SK-N-MC (cell line): Measurements from ENCODE around the gene FBXO41.

Experiments used
- DNase-seq: peaks from one replicate; pipeline ENCODE4 v3.0.0-alpha.2; 2011; ENCODE audit warnings: low read depth, low spot score
- H3K27ac ChIP-seq: fragments of 200-600 bp; sonication (generic); 2 replicates; pipeline ENCODE4 v1.5.1; 2016; ENCODE audit warnings: mixed run types
- H3K36me3 ChIP-seq: fragments of 200-600 bp; sonication (generic); 2 replicates; pipeline ENCODE4 v1.6.1; 2017; ENCODE audit warnings: antibody characterized with exemption, low read length, mixed read lengths; ENCODE audit not compliant: insufficient read depth
- H3K4me3 ChIP-seq: fragments of 200-600 bp; sonication (generic); 2 replicates; pipeline ENCODE4 v1.5.1; 2016
- H3K9ac ChIP-seq: fragments of 200-600 bp; sonication (generic); 2 replicates; pipeline ENCODE4 v1.8.0; 2017; ENCODE audit warnings: mixed run types, mixed read lengths; ENCODE audit not compliant: insufficient read length
- H3K9me3 ChIP-seq: fragments of 200-600 bp; sonication (generic); 2 replicates; pipeline ENCODE4 v1.6.1; 2017; ENCODE audit warnings: low read depth, mild to moderate bottlenecking, antibody characterized with exemption, low read length, moderate library complexity, mixed read lengths
- EZH2 ChIP-seq: fragments of 200-600 bp; sonication (generic); IDR thresholded peaks from one replicate; pipeline ENCODE4 v1.6.1; 2017; ENCODE audit warnings: antibody characterized with exemption
- FOXP2 ChIP-seq: optimal IDR thresholded peaks from 2 replicates; pipeline ENCODE3; 2011; ENCODE audit warnings: mild to moderate bottlenecking, moderate library complexity; ENCODE audit not compliant: insufficient read depth; ENCODE audit errors: extremely low read length, control extremely low read depth
- POLR2AphosphoS5 ChIP-seq: IDR thresholded peaks from 2 replicates; pipeline ENCODE4 v1.6.1; 2012; ENCODE audit warnings: mild to moderate bottlenecking, low read depth, low read length, borderline replicate concordance

Gene FBXO41

GRCh38 chr2:73254343-73255006, 29.8 kb downstream of the FBXO41 start:
- H3K36me3 ChIP-seq, result peaks cover 54% of the 10 kb centered on the region
- DNase-seq, result no peak
- no peak; the same call in 1 of the 2 replicates for TF ChIP-seq POLR2AphosphoS5
- no peak for TF ChIP-seq FOXP2
- TF ChIP-seq EZH2, result no peak
- H3K27ac ChIP-seq, result peak overlapping the region; percentile 60
- H3K9me3 ChIP-seq, result no peaks in the 10 kb centered on the region
- H3K9ac ChIP-seq, result no peak overlapping the region
- no peak overlapping the region for H3K4me3 ChIP-seq

GRCh38 chr2:73253901-73254300, 30.4 kb downstream of the FBXO41 start:
- Histone ChIP-seq H3K36me3 (peaks cover 59% of the 10 kb centered on the region), H3K9ac (no peak overlapping the region), H3K4me3 (no peak overlapping the region), H3K27ac (peak overlapping the region; percentile 60), H3K9me3 (no peaks in the 10 kb centered on the region)
- TF ChIP-seq POLR2AphosphoS5 (no peak; the same call in 1 of the 2 replicates), FOXP2 (no peak), EZH2 (no peak)
- DNase-seq, result no peak

GRCh38 chr2:73253400-73253799, 30.9 kb downstream of the FBXO41 start:
- TF ChIP-seq POLR2AphosphoS5, result no peak; the same call in 1 of the 2 replicates
- no peak for TF ChIP-seq EZH2
- no peak for TF ChIP-seq FOXP2
- Histone ChIP-seq H3K4me3 (no peak overlapping the region), H3K36me3 (peaks cover 64% of the 10 kb centered on the region), H3K9me3 (no peaks in the 10 kb centered on the region), H3K9ac (no peak overlapping the region), H3K27ac (peak overlapping the region; percentile 60)
- no peak for DNase-seq

GRCh38 chr2:73252238-73253027, 31.8 kb downstream of the FBXO41 start:
- Histone ChIP-seq H3K4me3 (no peak overlapping the region), H3K36me3 (peaks cover 74% of the 10 kb centered on the region), H3K9me3 (no peaks in the 10 kb centered on the region), H3K27ac (0 out of 2 replicates have a peak overlapping the region, but pooled peaks have one; percentile 60), H3K9ac (no peak overlapping the region)
- no peak for DNase-seq
- no peak; the same call in 1 of the 2 replicates for TF ChIP-seq POLR2AphosphoS5
- TF ChIP-seq EZH2, result no peak
- no peak for TF ChIP-seq FOXP2

GRCh38 chr2:73250872-73251846, 33.1 kb downstream of the FBXO41 start:
- Histone ChIP-seq H3K4me3 (no peak overlapping the region), H3K9me3 (no peaks in the 10 kb centered on the region), H3K36me3 (peaks cover 87% of the 10 kb centered on the region), H3K9ac (no peak overlapping the region), H3K27ac (no peak overlapping the region)
- TF ChIP-seq EZH2 (no peak), FOXP2 (no peak), POLR2AphosphoS5 (no peak)
- no peak for DNase-seq

- Histone ChIP-seq H3K27ac (no peak overlapping the region), H3K36me3 (peaks cover 98% of the 10 kb centered on the region), H3K9me3 (no peaks in the 10 kb centered on the region), H3K9ac (no peak overlapping the region), H3K4me3 (no peak overlapping the region)
- no peak for DNase-seq
- TF ChIP-seq POLR2AphosphoS5, result no peak
- no peak for TF ChIP-seq FOXP2
- TF ChIP-seq EZH2, result no peak
Observed at GRCh38 chr2:73249636-73250035, 34.6 kb downstream of the FBXO41 start.

- H3K9me3 ChIP-seq, result no peaks in the 10 kb centered on the region
- peak overlapping the region; percentile 29 for H3K9ac ChIP-seq
- H3K4me3 ChIP-seq, result no peak overlapping the region
- peaks cover 97% of the 10 kb centered on the region for H3K36me3 ChIP-seq
- peak overlapping the region; percentile 35; the same call in 1 of the 2 replicates for H3K27ac ChIP-seq
- no peak for DNase-seq
- TF ChIP-seq POLR2AphosphoS5, result no peak
- TF ChIP-seq EZH2, result no peak
- TF ChIP-seq FOXP2, result no peak
Observed at GRCh38 chr2:73246850-73247249, 37.4 kb downstream of the FBXO41 start.
